HG02884 (cell line): Measurements from ENCODE around the gene STK24.

ENCODE experiments used
- ATAC-seq: cut with Tn5 transposase; IDR thresholded peaks from one replicate; pipeline ENCODE4 v1.9.1; 2021; ENCODE audit warnings: mild to moderate bottlenecking, moderate library complexity; ENCODE audit not compliant: unreplicated experiment

Gene STK24

DNA sequence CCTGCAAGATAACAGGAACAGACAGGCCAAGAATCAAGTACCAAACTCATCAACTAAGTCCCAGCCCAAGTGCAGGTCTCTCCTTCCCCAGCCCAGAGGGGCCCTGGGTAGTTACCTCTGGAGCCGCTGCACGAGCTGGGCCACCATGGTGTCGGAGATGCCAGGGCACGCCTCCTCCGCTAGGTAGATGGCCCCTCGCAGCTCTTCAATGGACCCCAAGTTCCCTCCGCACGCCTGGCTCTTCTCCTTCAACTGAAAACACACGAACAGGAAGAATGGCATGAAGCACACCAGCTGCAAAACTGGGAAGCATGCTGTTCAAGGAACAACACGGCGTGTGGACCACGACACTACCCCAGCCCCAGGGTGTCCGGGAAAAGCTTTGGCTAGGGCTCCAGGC is 119.9 kb downstream of the STK24 start:
- no peak for ATAC-seq

DNA sequence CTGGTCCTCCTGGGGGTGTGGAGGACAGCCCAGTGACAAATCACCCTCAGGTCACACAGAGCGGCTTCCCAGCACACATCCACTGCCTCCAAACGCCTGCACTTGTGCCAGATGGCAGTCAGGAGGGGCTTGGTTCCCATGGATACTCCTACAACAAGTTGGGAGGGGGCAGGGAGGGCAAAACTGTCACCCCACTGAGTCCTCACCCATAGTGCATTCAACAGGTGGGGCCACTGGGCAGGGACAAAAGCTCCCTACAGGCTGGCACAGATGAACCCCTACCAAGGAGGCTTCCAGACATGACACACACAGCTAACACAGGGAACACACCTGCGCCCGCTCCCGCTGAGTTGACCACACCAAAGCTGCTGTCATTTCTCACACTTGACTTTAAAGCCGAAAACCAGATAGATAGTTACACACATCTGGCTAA is 120.5 kb downstream of the STK24 start:
- no peak for ATAC-seq

DNA sequence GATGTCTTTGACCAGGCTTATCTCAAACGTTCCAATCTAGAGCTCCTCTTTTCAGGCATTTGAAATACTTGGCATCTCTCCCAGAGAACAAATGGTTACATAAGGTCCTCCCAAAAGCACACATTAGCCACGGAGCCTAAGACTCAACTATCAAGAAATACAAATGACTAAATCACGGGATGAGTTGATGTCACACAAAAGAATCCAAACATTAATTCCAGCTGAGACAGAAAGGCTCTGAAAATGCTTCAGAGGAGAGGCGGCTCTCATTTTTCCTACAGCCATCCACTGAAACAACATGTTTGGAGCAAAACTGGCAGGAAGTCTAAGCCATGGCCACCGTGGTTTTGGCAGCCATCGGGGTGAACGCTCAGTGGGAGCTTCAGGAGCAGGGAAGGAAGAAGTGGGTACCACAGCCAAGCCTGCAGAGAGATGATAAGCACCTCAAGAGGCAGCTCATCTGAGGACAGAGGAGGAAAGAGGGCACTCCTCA is 122.5 kb downstream of the STK24 start:
- ATAC-seq: no peak

DNA sequence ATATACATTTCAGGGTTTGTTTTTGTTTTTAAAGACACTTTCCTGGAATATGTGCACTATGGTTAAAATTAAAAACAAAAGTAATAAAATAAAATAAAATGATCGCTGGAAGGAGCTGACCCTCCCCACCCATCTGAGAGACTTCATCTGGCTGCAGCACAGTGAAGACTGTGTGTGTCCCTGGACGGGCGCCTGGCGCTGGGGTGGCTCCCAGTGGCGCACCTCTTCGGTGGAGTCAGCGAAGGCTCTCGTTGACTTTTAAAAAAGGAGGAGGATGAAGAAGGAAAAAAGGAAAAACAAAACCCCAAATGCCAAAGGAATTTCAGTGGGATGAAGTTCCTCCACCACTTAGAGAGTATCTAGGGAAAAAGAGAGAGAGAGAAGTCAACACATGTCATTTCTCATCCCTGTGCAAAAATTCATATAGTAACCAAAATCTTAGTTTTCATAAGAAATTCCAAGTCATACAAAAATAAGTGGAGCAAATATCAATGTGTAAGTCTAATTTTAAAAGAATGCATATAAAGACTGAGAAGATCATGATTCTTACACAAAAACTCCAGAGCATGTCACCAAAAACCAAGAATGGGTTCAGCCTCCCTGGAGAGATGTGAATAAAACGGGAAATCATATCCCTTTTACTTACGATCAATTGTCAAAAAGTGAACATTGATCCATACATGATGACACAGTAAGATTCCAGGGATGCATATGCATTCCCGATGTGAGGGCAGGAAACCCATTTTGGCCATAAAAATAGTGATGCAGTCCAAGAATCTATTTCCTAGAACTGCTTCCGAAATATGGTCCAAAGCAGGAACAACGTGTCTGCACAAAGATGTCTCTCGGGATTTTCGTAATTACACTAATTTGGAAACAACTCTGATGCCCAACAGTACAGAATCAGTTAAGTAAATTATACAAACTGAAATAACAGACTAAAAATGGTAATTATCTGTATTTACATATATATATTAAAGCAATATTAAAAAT is 123.8 kb downstream of the STK24 start:
- ATAC-seq: no peak

DNA sequence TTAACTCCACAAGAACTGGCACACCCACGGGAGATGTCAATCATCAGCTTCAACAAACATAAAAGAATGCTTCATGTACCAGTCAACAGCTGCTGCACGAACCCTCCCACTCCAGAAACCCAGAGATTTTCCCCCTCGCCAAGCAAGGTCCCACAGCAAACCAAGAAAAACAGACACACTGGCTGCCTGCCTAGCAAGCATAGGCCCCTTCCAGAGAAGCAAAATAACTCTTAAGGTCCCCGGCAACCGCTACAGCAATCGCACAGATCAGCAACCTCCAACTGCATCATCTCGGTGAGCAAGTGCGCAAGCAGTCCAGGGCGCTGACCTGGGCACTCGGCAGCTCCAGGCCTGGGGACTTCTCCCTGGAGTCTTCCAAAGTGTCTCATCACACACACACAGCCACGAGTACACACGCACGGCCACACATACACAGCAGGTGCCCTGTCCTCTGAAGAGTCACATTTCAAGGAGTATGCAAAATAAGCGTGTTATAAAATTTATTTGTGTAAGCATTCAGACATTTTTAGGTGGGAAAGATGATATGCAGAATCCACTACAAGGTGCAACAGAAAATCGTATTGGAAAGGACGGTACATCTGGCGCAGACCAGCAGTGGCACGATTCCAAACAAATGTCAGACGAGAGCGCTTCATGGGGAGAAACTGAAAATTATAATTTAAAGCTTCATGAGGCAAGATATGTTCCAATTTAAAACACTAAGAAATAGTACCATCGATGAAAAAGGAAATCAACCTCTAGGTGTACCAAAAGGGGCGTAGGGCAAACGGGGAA is 125.0 kb downstream of the STK24 start:
- ATAC-seq: no peak

DNA sequence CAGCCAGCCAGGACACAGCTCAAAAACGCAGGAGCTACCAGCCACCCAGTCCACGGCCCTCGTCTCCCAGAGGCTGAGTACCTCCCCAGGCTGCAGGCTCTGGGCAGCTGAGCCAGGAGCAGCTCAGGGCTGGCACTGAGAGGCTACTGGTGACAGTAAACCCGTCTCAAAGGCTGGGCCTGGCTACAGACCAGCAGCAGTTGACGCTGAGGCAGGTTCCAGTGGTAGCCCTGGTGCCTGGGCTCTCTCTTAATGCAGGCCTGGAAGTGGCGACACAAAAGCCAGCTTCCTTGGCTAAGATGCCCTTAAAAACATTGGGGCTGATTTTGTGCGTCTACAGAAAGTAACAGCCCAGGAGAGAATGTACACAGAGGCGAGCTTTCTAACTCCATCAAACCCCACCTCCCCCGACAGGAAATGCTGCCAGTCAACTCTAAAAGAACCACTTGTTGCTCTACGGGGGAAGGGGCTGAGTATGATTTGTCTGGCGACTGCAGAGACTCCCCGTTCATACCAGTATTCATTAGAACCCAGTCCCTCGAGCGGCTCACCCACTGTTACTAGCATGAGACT is 126.3 kb downstream of the STK24 start:
- no peak for ATAC-seq

DNA sequence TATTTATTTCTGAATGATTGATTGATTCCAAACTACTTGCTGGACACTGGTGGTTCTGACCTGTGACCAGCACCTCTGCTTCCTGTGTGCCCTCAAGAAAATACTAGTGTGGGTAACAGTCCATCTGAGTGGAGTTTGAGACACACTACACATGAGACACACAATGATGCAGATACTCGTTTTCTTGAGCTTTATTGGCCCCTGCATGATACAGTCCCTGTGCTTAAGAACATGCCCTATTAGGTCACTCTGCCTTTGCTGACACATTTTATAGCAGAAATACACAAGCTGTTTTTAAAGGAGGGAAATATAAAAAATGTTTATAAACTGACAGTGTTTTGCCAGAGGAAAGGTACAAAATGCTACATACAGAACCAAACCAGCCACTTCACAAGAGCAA is 126.9 kb downstream of the STK24 start:
- no peak for ATAC-seq

DNA sequence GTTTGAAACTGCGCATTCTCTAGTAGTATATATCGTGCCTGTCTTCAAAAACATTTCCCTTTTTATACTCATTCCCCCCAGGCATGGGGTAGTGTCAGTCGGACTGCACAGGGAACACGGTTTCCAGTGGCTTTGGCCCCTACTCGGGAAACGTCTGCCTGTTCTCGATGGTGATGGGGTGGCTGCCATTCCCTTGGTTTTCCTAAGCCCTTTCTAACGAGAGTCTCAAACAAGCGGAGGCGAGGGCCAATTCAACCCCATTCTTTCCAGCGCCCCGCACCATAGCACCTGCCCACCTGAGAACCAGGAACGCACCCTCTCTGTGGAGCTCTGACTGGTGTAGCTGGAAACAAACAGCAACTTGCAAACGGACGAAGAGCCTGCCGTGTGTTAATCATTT is 127.6 kb downstream of the STK24 start:
- ATAC-seq: no peak

DNA sequence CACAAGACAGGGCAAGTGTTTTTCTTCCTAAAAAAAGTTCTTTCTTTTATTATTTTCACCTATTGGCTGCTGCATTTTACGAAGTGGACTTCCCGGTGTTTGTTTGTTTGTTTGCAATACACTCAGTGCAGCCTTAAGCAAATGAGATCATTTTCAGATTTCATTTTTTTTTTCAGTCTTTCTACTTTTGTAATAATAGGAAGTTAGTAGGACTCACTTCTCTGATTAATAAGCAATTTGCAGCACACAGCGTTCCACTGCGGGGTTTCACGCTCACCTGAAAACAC is 128.3 kb downstream of the STK24 start:
- ATAC-seq: no peak

DNA sequence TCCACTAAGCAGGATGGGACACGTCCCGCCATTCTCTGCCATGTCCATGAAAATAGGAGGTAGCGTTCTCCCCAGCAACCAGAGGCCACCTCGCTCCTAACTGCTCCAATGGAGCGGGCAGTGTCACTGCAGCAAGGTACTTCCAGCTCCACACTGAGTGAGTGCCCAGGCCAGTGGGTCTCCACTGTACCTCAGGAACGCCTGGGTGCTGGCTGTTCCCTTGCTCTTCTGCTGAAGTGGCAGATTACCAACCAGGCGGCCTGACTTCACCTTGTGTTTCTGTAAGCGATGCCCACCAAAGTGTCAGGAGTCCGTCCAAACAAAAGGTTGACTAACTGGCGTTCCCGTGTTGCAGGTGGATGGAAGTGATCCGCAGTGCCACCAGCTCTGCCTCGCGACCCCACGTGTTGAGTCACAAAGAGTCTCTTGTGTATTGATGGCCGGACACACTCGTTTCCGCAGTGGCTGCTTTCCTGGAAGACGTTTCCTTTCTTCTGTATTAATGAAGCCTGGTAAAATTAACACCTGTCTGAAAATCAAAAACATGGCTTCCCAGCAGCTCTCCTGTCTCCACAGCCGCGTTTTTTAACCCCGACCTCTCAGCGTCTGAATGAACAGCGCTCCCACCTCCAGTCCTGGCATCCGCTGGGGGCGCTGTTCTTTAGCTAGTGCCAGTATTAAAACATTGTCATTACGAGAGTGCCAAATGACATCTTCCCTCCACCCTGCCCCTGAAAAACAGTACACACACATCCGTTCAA is 128.8 kb downstream of the STK24 start:
- ATAC-seq: no peak

DNA sequence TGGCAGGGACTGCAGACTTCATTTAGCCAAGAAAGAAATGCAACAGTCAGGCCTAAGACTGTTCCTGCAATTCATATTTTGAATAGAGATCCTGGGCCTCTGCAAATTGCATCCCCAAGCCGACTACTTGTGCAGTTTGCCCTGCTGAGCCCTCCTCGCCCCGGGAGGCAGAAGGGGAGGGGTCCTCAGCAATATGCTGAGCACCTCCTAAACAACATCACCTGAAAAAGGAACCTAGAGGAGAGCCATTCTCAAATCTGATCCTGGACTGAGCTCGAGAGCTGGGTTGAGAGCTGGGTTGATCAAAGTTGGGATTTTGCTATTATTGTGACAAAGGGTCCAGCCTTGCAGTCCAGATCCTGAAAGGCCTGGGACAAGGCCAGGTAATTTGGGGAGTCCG is 129.8 kb downstream of the STK24 start:
- ATAC-seq: no peak

DNA sequence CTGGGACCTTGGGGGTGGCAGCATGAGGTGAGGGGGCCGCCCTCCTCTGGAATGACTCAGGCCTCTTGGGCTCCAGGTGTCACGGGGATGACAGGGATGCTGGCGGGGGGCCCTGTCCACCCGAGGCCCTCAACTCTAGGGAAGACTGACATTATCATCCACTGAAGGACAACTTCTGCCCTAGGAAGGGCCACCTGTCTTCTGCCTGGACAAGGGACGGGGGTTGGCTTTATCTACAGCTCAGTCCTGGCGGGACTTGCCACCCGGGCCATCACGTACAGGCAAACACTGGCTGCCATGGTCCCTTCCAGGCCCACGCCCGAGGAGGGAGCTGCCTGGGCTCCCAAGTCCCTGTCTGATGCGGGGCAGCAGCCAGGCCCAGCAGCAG is 130.7 kb downstream of the STK24 start:
- no peak for ATAC-seq

DNA sequence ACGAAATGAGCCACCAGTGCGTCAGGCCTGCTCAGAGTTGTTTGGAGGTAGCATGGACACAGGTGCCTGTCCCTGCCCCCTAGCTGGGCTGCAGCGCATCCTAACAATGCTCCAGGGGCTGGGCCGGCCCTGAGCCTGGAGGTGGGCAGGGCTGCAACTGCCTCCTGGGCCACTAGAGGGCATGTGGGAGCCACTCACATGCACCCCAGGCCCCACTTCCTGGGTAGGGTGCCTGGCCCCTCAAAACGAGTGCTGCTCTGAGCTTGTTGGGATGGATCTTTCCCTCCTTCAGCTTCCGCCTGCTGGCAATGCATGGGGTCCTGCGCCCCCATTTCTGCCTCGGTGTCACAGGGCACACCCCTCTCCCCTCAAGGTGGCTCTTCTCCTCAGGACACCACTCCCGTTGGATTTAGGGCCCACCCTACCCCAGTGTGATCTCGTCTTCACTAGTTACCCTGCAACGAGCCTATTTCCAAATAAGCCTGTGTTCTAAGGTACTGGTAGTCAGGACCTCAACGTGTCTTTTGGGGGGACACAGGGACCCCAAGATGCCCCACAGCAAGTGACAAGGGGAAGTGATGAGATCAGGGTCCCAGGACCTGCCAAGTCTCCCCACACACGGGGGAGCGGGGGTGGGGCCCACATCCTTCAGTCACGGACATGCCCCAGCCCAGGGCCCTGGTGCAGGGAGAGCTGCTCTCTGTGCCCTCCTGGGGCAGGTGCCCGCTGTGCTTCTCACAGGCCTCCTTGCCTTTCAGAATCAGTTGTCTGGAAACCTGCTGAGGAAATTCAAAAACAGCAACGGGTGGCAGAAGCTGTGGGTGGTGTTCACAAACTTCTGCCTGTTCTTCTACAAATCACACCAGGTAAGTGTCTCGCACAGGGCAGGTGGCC is 131.3 kb downstream of the STK24 start:
- ATAC-seq: peak; percentile 93

DNA sequence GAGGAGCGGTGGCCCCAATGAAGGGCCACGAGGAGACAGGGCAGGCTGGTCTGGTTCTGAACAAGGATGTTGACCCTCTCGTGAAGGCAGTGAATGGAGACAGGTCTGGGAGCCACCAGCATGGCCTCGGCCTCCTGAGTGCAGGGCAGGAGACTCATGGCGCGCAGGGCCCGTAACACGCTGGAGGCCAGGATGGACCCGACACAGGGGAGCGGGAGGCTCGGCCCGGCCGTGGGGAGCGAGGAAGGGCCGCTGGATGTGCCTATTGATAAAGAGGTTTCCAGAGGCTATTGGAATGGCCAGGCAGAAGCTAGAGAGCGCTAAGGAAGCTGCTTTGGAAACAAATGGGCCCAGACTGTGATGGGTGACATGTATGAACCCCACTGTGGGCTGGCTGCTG is 132.5 kb downstream of the STK24 start:
- no peak for ATAC-seq

DNA sequence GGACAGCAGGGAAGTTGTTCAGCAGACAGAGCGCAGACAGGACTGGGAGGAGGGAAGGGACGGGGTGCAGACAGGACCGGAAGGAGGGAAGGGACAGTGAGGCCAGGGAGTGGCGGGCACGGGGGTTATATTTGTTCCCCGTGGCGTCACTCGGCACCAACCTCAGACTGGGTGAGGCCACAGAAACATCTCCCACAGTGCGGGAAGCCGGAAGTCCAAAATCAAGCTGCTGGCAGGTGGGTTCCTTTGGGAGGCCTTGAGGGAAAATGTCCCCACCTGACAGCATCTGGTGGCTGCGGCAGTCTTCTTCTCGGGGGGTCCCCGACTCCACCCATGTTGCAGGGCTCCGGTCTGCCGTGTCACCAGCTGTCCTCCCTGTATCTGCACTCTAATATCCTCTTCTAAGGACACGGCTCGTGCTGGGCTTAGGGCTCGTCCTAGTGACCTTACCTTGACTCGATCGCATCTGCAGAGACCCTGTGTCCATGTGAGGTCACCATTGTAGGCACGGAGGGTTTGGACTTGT is 133.0 kb downstream of the STK24 start:
- ATAC-seq: no peak

DNA sequence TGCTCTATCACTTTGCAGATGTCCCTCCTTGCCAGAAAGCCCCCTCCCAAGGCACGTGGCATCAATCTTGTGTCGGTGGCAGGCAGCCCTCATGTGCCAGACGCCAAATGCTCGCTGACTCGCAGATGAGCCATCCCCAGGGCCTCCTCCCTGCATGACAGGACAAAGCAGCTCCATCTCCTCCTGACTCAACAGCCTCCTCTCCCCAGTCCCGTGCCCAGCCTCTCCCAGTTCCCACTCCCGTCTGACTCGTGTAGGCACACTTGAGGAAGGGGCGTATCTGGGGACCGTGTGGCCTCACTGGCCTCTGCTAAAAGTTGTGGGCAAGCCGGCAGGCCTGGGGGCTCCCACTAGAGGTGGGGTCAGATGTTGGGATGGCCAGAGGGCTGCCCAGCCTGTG is 133.6 kb downstream of the STK24 start:
- no peak for ATAC-seq

DNA sequence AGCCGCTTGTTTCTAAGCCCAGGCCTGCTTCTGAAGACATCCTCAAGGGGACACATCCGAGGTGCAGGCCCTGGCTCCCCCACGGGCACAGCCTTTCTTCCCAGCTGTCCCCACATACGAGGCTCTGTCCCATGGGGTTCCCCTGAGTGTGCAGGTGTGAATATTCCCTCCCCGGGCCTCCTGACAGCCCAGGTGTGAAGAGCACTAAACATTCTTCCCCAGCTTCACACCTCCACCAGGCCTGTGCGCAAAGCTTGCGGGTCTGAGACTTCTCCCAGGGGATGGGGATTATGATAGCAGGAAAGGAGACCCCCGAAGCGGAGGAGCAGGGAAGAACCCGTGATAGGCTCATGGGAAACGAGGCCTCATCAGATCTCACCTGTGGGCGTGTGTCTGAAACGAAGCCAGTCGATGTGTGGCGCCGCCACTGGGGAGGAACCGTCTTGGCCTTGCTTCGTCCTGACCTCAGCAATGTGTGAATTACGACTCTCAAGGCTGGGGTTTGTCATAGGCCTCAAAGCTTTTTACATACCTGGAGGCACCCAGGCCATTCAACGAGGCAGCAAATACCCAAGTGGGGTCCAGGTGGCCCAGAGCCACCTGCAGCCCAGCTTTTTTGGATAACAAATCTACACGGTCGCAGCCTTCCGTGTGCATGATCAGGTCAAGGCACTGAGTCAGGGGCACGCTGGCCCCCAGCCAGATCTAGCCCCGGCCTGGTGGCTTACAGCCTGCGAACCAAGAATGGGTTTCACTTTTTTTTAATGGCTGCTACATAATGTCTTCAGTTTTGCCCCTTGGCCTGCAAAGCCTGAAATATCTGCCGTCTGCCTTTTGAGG is 134.3 kb downstream of the STK24 start:
- no peak for ATAC-seq

DNA sequence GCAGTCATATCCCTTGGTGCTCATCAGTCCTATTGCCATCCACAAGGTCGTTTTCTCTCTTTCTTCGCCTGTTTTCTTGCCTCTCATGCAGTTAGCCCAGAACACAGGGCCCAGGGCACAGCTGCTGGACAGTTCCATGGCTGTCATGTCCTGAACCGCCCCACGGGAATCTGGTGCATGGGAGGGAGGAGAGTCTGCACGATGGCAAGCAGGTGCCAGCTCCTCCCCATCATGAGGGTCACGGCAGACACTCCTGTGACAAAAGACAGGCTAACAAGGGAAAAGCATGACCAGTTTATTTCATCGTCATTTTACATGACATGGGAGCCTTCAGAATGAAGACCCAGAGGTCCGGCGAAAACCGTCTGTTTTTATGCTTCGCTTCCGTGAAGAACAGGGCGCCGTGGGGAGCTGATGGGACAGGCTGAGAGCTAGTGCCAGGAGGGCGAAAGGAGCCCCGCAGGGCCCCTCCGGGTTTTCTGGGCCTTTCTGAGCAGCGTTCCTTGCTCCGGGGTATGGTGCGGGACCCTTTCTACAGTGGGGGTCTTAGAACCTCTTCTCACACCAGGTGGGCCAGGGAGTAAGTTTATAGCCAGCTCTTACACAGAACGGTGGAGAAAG is 135.7 kb downstream of the STK24 start:
- no peak for ATAC-seq
